ENCODE measurements around the gene PRDM11.
A peak's percentile ranks its signal among the peaks of the same experiment; 100 is the strongest.
"Not testable (repeated sequence)": the region's sequence is repeated elsewhere in the genome, so short reads cannot be mapped to it uniquely, and the experiment has no call there.

The PRDM11 gene

DNA sequence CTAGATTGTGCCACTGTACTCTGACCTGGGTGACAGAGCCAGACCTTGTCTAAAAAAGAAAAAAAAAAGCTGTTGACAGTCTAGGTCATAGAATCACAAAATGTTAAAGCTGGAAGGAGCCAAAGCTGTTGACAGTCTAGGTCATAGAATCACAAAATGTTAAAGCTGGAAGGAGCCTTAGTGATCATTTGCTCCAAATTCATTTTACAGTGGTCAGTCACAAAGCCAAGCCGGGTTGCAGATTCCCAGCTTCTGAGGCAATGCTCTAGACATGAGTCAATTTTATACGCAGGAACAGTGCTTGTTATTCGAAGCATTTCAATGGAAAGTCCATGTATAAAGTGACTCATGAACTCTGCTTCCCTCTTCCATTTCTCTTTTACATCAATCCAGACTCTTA lies 92.3 kb downstream of the PRDM11 start:
- DNase-seq = no peak

DNA sequence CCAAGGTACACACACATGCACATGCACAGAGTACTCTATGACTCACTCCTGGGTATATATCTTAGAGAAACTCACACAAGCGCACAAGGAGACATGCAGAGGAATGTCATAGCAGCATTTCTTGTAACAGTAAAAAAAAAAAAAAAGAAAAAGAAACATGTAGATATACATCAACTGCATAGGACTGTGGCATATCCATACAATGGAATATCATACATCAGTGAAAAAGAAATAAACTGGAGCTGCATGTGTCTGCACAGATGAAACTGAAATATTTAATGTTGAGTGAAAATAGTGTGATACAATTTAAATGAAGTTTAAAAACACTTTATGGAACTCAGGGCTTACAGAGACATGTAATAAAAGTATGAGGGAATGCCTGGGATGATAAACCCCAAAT lies 93.3 kb downstream of the PRDM11 start:
- DNase-seq = no peak

GRCh38 chr11:45243967-45244366 lies 97.5 kb downstream of the PRDM11 start:
- no peak for DNase-seq

- DNase-seq = no peak
Measured at GRCh38 chr11:45245218-45246045, 99.0 kb downstream of the PRDM11 start.

GRCh38 chr11:45246241-45246640 lies 99.8 kb downstream of the PRDM11 start:
- no peak for DNase-seq

DNA sequence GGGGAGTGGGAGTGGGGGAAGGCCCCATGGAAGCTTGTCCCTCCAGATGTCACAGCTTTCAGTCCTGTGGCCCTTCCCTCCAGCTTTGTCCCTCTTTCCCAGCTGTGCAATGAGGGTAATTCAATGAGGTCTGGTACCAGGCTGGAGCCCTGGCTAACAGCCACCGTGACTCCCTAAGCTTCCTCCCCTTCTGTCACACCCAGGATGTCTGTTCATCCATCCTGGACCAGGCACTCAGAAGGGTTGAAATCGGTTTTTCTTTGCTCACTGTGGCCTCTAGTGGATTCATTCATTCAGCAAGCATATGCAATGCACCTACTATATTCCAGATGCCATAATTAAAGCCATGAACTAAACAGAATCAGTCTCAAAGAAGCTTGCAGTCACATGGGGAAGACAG lies 101.0 kb downstream of the PRDM11 start:
- DNase-seq = no peak

DNA sequence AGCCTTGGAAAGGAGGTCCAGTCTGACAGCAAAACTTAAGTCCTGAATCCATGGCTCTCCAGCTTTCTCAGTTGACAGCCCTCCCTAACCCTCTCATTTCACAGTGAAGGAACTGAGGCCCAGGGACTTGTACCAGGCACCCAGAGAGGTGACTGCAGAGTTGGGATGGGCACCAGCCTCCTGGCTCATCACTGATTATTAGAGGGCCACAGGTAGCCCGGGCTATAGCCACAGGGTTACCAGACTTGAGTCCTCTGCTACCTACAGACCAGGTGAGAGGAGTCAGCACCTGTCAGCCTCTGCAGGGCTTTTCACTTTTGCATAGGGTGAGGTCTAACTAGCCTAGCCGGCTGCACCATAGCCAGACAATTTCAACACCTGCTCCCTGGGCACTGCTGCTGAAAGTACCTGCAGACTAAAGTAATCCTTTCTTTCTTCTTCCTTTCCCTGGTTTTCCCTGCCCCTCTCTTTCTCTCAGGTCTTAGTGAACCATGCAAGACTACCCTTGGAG lies 102.1 kb downstream of the PRDM11 start:
- no peak for DNase-seq

DNA sequence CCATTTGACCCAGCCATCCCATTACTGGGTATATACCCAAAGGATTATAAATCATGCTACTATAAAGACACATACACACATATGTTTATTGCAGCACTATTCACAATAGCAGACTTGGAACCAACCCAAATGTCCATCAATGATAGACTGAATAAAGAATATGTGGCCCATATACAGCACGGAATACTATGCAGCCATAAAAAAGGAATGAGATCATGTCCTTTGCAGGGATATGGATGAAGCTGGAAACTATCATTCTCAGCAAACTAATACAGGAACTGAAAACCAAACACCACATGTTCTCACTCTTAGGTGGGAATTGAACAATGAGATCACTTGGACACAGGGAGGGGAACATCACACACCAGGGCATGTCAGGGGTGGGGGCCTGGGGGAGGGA lies 102.9 kb downstream of the PRDM11 start:
- not testable (repeated sequence) for DNase-seq

DNA sequence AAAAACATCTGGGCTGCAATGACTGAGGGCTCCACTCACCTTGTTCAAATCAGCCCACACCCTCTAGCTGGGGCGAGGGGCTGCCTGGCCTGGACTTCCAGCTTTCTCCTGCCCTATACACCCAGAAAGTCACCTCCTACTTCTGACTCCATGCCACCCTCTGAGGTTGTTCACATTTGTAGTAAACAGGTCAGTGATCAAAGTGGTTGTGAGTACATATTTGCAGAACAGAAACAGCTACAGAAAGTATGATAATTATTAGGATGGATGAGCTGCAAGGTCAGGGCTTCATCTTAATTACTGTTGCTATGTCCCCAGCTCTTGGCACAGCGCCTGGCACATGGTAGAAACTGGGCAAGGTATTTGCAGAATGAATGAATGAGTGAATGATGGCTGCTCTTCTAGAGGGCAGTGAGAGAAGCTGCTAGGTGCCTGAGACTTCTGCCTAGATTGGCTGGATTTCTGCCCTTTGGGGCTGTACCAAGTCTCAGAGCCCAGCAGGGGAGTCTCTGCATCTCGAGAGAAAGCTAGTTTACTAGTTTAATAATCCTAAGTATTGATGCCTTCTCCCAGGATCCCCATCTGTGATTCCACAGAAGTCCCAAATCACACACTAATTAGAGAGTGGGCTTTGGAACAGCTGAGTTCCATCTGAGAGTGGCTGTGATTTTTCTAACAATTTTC lies 103.7 kb downstream of the PRDM11 start:
- DNase-seq = no peak

GRCh38 chr11:45252134-45252856 lies 105.9 kb downstream of the PRDM11 start:
- DNase-seq = peak; percentile 54

DNA sequence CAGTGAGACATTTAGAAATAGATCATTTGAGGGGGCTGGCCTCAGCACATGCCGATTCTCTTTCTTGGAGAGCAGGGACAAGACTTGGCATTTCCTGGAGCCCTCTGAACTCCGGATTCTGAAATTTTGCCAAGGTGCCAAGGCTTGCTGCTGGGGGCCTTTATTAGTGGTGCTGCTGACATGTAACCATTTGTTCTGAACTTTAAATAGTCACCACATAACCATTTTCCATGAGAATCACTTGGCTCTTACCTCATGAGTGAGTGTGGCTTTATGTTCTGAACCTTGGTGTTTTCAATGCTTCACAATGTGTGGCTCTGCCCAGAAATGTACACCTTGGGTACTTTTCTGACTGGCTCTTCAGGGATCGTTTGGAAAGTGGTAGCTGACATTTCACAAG lies 106.4 kb downstream of the PRDM11 start:
- DNase-seq = no peak

DNA sequence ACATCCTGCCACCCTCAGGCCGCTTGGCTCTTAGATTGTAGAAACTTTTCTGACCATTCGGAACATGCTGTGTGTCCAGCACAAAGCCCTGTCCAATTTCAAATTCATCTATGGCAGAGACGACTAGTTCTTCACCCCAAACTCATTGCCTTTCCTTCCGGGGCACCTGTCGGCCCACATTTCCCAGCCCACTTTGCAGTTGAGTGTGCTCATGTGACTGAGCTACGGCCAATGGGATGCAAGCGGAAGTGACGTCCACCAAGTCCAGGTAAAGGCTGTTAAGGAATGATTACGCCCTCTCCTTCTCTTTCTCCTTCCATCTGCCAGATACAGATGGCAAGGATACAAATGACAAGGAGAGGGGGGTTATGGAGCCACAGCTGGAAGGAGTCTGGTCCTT lies 107.2 kb downstream of the PRDM11 start:
- DNase-seq = no peak

DNA sequence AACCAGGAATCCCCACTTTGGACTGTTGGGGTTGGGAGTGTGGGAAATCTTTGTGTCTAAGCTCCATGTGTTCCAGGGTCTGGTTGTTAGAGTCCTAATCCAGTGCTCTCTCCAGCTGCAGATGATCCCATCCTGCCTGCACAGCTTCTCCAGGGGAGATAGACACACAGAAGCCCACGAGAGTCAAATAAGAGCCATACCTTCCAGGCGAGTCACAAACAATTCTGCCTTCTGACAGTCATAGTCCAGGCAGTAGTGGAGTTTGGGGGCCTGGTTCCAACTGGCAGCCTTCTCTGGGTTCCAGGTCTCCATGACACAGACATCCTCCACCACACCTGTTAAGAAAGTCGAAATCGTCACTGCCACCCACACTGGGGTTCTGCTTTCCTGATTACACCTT lies 107.6 kb downstream of the PRDM11 start:
- DNase-seq = no peak

- DNase-seq = no peak
Measured at GRCh38 chr11:45258982-45259530, 112.6 kb downstream of the PRDM11 start.

DNA sequence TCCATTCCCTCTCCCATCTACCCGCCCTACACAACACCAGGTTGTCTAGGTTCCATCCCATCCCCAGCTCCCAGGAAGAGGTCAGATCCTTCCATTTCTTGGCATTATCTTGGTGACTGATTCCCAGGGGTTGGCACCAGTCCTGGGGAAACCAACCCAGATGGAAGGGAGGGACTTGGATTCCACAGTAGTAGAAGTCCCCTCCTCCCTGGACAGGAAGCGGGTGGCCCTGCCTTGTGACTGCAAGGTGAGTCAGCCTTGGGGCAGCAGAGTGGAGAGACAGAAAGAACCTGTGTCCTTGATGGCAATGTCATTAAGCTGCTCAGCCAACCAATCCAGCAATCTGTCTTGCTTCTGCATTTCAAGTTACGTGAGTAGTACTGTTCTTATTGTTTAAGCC lies 113.2 kb downstream of the PRDM11 start:
- DNase-seq = no peak

DNA sequence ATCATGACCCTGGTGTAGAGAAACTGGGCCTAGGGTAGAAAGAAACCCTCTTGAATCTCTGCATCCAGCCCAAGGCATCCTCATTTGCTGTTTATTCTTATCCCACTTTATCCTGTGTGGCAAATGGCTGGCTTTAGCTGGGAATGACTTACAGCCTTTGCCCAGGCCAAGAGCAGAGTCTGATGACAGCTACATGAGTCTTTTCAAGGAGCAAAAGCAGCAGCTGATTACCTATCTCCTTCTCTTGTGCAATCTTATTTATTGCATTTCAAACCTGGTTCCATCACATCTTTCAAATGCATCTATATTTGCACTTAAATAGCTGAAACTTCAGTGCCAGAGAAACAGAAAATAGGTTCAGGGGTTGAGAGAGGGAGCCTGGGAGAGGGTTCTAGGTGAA lies 113.6 kb downstream of the PRDM11 start:
- DNase-seq = no peak

DNA sequence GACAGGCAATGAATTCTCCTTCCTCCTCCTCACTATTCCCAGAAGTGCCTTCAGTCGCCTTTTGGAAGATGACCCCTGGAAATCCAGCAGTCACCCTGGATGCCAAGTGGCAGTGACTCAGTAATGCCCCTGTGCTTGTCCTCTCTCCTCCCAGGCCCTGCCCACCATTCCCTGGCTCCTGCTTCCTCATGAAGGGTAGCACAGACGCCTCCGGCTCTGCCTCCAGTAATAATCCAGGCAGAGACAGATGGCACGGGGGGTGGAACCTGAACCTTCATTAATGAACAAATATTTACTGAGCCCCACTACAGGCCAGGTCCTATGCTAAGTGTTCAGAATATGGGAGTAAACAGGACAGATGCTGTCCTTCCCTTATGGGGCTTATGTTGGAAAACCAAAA lies 116.5 kb downstream of the PRDM11 start:
- DNase-seq = no peak

DNA sequence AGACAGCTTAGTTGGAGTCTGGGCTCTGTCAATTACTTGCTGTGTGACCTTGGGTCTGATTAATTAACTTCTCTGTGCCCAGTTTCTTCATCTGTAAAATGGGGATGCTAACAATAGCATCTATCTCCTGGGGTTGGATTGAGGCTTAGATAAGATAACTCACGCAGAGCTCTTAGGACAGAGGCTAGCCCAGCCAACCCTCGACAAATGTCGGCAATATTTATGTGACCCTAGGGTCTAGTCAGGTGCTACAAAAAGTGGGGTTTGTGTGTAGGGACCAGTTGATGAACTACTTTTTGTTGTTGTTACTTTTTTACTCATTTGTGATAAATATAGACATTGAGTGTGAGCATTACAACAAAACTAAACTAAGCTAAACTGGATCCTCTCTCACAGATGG lies 117.3 kb downstream of the PRDM11 start:
- DNase-seq = no peak

- DNase-seq = peak; percentile 17
Measured at GRCh38 chr11:45264839-45265515, 118.5 kb downstream of the PRDM11 start.

GRCh38 chr11:45265969-45266675 lies 119.7 kb downstream of the PRDM11 start:
- no peak for DNase-seq

- DNase-seq = no peak
Measured at GRCh38 chr11:45266676-45267020, 120.2 kb downstream of the PRDM11 start.

GRCh38 chr11:45267052-45267451 lies 120.6 kb downstream of the PRDM11 start:
- DNase-seq = peak; percentile 14

All from OCI-M1 (cell line).